ENCODE measurements around the gene ARPC5L.

DNA sequence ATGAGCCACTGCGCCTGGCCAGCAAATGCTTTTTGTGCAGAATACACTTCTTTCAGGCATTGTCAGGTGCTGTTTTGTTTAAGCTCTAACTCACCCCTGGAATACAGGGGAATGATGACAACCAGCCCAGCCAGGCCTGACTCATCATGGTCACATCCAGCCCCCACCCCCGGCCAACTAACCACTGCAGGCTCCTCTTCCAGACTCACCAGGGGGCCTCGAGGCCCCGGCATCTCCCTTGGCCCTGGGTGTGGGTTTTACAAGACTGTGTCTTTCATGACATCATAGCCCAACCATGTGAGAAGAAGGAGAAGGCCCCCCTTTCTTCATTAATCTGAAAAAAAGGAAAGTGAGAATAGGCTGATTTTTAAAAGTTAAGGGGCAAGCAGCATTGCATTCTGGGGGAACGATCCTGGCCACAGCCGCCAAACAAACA is 49.5 kb upstream of the ARPC5L start:
- no peak for TF ChIP-seq POLR2A (IDR thresholded peaks at IDR 0.05)
- TF ChIP-seq, protein P1, sequence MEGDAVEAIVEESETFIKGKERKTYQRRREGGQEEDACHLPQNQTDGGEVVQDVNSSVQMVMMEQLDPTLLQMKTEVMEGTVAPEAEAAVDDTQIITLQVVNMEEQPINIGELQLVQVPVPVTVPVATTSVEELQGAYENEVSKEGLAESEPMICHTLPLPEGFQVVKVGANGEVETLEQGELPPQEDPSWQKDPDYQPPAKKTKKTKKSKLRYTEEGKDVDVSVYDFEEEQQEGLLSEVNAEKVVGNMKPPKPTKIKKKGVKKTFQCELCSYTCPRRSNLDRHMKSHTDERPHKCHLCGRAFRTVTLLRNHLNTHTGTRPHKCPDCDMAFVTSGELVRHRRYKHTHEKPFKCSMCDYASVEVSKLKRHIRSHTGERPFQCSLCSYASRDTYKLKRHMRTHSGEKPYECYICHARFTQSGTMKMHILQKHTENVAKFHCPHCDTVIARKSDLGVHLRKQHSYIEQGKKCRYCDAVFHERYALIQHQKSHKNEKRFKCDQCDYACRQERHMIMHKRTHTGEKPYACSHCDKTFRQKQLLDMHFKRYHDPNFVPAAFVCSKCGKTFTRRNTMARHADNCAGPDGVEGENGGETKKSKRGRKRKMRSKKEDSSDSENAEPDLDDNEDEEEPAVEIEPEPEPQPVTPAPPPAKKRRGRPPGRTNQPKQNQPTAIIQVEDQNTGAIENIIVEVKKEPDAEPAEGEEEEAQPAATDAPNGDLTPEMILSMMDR (IDR thresholded peaks at IDR 0.05 in 8 of 11, conservative IDR thresholded peaks at IDR 0.05 in 3 of 11), result no peak

Measured in spleen (tissue), 7 donors.